ENCODE measurements around the gene DOHH.
"Not testable (repeated sequence)": the region's sequence is repeated elsewhere in the genome, so short reads cannot be mapped to it uniquely, and the experiment has no call there.

The DOHH gene

GRCh38 chr19:3455960-3456601, 44.4 kb downstream of the DOHH start:
- Histone ChIP-seq H3K18ac (ENCODE audit: low read length) (no peak overlapping the region), H3K4me1 (ENCODE audit: control insufficient read depth, low read depth, low read length) (peaks cover 6% of the 10 kb centered on the region), H2BK15ac (replicated peaks; ENCODE audit: low read depth) (no peak overlapping the region), H3K27me3 (ENCODE audit: insufficient read depth, low read length, poor library complexity) (no peaks in the 10 kb centered on the region), H3K79me1 (ENCODE audit: low read length) (no peaks in the 10 kb centered on the region), H3K4me2 (ENCODE audit: low read length) (no peak overlapping the region), H3K27ac (ENCODE audit: low read depth, low read length) (no peak overlapping the region), H3K36me3 (ENCODE audit: control insufficient read depth, insufficient read depth, low read length) (no peaks in the 10 kb centered on the region), H3K79me2 (ENCODE audit: control insufficient read depth, insufficient read depth, low read length) (no peaks in the 10 kb centered on the region), H2BK120ac (ENCODE audit: low read depth, low read length) (no peak overlapping the region), H3K56ac (ENCODE audit: low read length) (no peak overlapping the region), H2BK5ac (ENCODE audit: low read length) (no peak overlapping the region), H3K4ac (ENCODE audit: low read depth, low read length) (no peak overlapping the region), H4K5ac (ENCODE audit: low read length) (no peak overlapping the region), H3K9ac (ENCODE audit: low read length) (no peak overlapping the region), H2AK5ac (ENCODE audit: low read length) (no peak overlapping the region), H3K23ac (ENCODE audit: low read length) (no peak overlapping the region), H3K4me3 (ENCODE audit: low read length) (no peak overlapping the region), H4K8ac (ENCODE audit: low read depth, low read length) (no peak overlapping the region)
- no CpG with 5 or more reads among the region's 37 CpGs for WGBS (ENCODE audit: extremely low coverage, insufficient coverage, low lambda C conversion rate)
- no peak for DNase-seq

DNA sequence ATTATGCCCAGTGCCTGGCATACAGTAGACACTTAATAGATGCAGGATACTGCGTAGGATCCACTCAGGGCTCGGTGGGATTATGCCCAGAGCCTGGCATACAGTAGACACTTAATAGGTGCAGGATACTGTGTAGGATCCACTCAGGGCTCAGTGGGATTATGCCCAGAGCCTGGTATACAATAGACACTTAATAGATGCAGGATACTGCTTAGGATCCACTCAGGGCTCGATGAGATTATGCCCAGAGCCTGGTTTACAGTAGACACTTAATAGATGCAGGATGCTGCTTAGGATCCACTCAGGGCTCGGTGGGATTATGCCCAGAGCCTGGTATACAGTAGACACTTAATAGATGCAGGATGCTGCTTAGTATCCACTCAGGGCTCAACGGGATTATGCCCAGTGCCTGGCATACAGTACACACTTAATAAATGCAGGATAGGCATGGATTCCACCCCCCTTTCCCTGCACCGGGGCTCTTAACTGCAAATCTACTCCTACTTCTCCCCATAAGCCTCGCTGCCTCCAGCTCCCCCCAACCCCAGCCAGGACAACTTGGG, 45.0 kb downstream of the DOHH start:
- Histone ChIP-seq H3K79me2 (ENCODE audit: control insufficient read depth, insufficient read depth, low read length) (no peaks in the 10 kb centered on the region), H3K18ac (ENCODE audit: low read length) (no peak overlapping the region), H2BK5ac (ENCODE audit: low read length) (no peak overlapping the region), H3K23ac (ENCODE audit: low read length) (no peak overlapping the region), H2AK5ac (ENCODE audit: low read length) (no peak overlapping the region), H3K36me3 (ENCODE audit: control insufficient read depth, insufficient read depth, low read length) (no peaks in the 10 kb centered on the region), H2BK120ac (ENCODE audit: low read depth, low read length) (no peak overlapping the region), H3K4me2 (ENCODE audit: low read length) (no peak overlapping the region), H3K79me1 (ENCODE audit: low read length) (no peaks in the 10 kb centered on the region), H3K4ac (ENCODE audit: low read depth, low read length) (no peak overlapping the region), H3K27ac (ENCODE audit: low read depth, low read length) (no peak overlapping the region), H4K5ac (ENCODE audit: low read length) (no peak overlapping the region), H3K56ac (ENCODE audit: low read length) (no peak overlapping the region), H4K8ac (ENCODE audit: low read depth, low read length) (no peak overlapping the region), H3K4me1 (ENCODE audit: control insufficient read depth, low read depth, low read length) (peaks cover 6% of the 10 kb centered on the region), H3K27me3 (ENCODE audit: insufficient read depth, low read length, poor library complexity) (no peaks in the 10 kb centered on the region), H3K4me3 (ENCODE audit: low read length) (no peak overlapping the region), H2BK15ac (replicated peaks; ENCODE audit: low read depth) (no peak overlapping the region), H3K9ac (ENCODE audit: low read length) (no peak overlapping the region)
- no CpG with 5 or more reads among the region's 7 CpGs for WGBS (ENCODE audit: extremely low coverage, insufficient coverage, low lambda C conversion rate)
- DNase-seq: no peak

DNA sequence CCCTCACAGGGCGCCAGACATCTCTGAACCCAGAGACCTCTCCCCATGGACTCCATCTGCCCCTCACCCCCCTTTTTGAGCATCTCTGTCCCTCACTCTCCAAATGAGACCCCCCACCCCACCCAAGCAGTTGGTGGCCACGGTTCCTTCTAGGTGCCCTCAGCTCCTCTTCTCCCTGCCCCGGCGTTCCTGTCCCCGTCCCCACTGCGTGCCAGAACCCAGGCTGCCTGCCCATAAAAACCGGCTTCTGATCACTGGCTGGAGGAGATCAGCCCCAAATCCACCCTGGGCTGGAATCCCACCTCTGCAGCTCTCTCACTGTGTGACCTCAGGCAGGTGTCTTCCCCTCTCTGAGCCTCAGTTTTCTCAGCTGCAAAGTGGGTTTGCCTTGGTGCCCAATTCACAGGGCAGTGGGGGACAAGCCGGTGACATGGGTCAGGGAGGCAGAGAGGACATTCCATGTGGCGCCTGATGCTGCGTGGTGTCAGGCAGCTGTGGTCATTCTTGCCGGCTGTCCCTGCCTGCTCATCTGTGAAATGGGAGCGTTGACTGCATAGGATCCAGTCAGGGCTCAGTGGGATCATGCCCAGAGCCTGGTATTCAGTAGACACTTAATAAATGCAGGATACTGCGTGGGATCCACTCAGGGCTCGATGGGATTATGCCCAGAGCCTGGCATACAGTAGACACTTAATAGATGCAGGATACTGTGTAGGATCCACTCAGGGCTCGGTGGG, 45.6 kb downstream of the DOHH start:
- Histone ChIP-seq H3K9ac (ENCODE audit: low read length) (no peak overlapping the region), H3K56ac (ENCODE audit: low read length) (no peak overlapping the region), H3K27me3 (ENCODE audit: insufficient read depth, low read length, poor library complexity) (no peaks in the 10 kb centered on the region), H3K79me1 (ENCODE audit: low read length) (no peaks in the 10 kb centered on the region), H3K36me3 (ENCODE audit: control insufficient read depth, insufficient read depth, low read length) (no peaks in the 10 kb centered on the region), H4K8ac (ENCODE audit: low read depth, low read length) (no peak overlapping the region), H4K5ac (ENCODE audit: low read length) (no peak overlapping the region), H3K27ac (ENCODE audit: low read depth, low read length) (no peak overlapping the region), H2BK120ac (ENCODE audit: low read depth, low read length) (no peak overlapping the region), H3K4ac (ENCODE audit: low read depth, low read length) (no peak overlapping the region), H3K18ac (ENCODE audit: low read length) (no peak overlapping the region), H2BK5ac (ENCODE audit: low read length) (no peak overlapping the region), H2BK15ac (replicated peaks; ENCODE audit: low read depth) (no peak overlapping the region), H3K79me2 (ENCODE audit: control insufficient read depth, insufficient read depth, low read length) (no peaks in the 10 kb centered on the region), H3K23ac (ENCODE audit: low read length) (no peak overlapping the region), H2AK5ac (ENCODE audit: low read length) (no peak overlapping the region), H3K4me3 (ENCODE audit: low read length) (no peak overlapping the region), H3K4me2 (ENCODE audit: low read length) (no peak overlapping the region), H3K4me1 (ENCODE audit: control insufficient read depth, low read depth, low read length) (peaks cover 6% of the 10 kb centered on the region)
- WGBS (ENCODE audit: extremely low coverage, insufficient coverage, low lambda C conversion rate): no CpG with 5 or more reads among the region's 15 CpGs
- no peak for DNase-seq

- Histone ChIP-seq H3K4me2 (ENCODE audit: low read length) (no peak overlapping the region), H3K23ac (ENCODE audit: low read length) (no peak overlapping the region), H2BK120ac (ENCODE audit: low read depth, low read length) (no peak overlapping the region), H2BK15ac (replicated peaks; ENCODE audit: low read depth) (no peak overlapping the region), H3K4me1 (ENCODE audit: control insufficient read depth, low read depth, low read length) (peaks cover 3% of the 10 kb centered on the region), H3K56ac (ENCODE audit: low read length) (no peak overlapping the region), H3K79me2 (ENCODE audit: control insufficient read depth, insufficient read depth, low read length) (no peaks in the 10 kb centered on the region), H3K4ac (ENCODE audit: low read depth, low read length) (no peak overlapping the region), H3K4me3 (ENCODE audit: low read length) (no peak overlapping the region), H3K9ac (ENCODE audit: low read length) (no peak overlapping the region), H4K8ac (ENCODE audit: low read depth, low read length) (no peak overlapping the region), H3K79me1 (ENCODE audit: low read length) (no peaks in the 10 kb centered on the region), H4K5ac (ENCODE audit: low read length) (no peak overlapping the region), H2BK5ac (ENCODE audit: low read length) (no peak overlapping the region), H2AK5ac (ENCODE audit: low read length) (no peak overlapping the region), H3K18ac (ENCODE audit: low read length) (no peak overlapping the region), H3K36me3 (ENCODE audit: control insufficient read depth, insufficient read depth, low read length) (no peaks in the 10 kb centered on the region), H3K27ac (ENCODE audit: low read depth, low read length) (no peak overlapping the region), H3K27me3 (ENCODE audit: insufficient read depth, low read length, poor library complexity) (no peaks in the 10 kb centered on the region)
- no peak for DNase-seq
- WGBS (ENCODE audit: extremely low coverage, insufficient coverage, low lambda C conversion rate): no CpG with 5 or more reads among the region's 25 CpGs
These were observed 46.6 kb downstream of the DOHH start for GRCh38 chr19:3453840-3454239.

GRCh38 chr19:3452942-3453214, 47.6 kb downstream of the DOHH start:
- not testable (repeated sequence) for DNase-seq; H3K56ac ChIP-seq (ENCODE audit: low read length); H3K27ac ChIP-seq (ENCODE audit: low read depth, low read length); H3K18ac ChIP-seq (ENCODE audit: low read length); H2BK15ac ChIP-seq (replicated peaks; ENCODE audit: low read depth); H3K4me1 ChIP-seq (ENCODE audit: control insufficient read depth, low read depth, low read length); H3K4me2 ChIP-seq (ENCODE audit: low read length); H3K9ac ChIP-seq (ENCODE audit: low read length); H3K79me1 ChIP-seq (ENCODE audit: low read length); H3K4me3 ChIP-seq (ENCODE audit: low read length); H3K23ac ChIP-seq (ENCODE audit: low read length); H4K8ac ChIP-seq (ENCODE audit: low read depth, low read length); H3K36me3 ChIP-seq (ENCODE audit: control insufficient read depth, insufficient read depth, low read length); H3K4ac ChIP-seq (ENCODE audit: low read depth, low read length); H4K5ac ChIP-seq (ENCODE audit: low read length); H2AK5ac ChIP-seq (ENCODE audit: low read length); H2BK5ac ChIP-seq (ENCODE audit: low read length); H2BK120ac ChIP-seq (ENCODE audit: low read depth, low read length); H3K79me2 ChIP-seq (ENCODE audit: control insufficient read depth, insufficient read depth, low read length); H3K27me3 ChIP-seq (ENCODE audit: insufficient read depth, low read length, poor library complexity)
- WGBS (ENCODE audit: extremely low coverage, insufficient coverage, low lambda C conversion rate): no CpG with 5 or more reads among the region's 10 CpGs

Measured in mesendoderm (in vitro differentiated cells).